ENCODE data around the gene XPR1.

DNA sequence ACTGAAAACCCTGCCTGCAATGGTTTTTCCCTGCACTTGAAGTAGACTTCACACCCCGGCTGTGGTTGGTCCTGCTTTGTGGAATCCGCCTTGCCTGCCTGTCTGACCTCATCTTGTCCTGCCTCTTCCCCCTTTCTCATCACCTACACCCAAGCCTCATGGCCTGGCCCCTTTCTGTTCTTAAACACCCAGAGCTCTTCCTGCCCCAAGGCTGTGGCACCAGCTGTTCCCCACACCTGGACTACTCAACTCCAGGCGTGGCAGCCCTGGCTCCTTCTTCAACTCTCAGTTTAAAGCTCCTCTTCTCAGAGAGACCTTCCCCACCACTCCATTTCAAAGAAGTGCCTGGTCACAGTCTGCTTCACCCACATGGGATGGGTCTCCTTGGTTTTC is 307.9 kb downstream of the XPR1 start:
- TF ChIP-seq POLR2AphosphoS5 (IDR thresholded peaks at IDR 0.05) = no peak
- TF ChIP-seq POLR2A (IDR thresholded peaks at IDR 0.05; ENCODE audit: low read depth) = no peak
- TF ChIP-seq, protein P1, sequence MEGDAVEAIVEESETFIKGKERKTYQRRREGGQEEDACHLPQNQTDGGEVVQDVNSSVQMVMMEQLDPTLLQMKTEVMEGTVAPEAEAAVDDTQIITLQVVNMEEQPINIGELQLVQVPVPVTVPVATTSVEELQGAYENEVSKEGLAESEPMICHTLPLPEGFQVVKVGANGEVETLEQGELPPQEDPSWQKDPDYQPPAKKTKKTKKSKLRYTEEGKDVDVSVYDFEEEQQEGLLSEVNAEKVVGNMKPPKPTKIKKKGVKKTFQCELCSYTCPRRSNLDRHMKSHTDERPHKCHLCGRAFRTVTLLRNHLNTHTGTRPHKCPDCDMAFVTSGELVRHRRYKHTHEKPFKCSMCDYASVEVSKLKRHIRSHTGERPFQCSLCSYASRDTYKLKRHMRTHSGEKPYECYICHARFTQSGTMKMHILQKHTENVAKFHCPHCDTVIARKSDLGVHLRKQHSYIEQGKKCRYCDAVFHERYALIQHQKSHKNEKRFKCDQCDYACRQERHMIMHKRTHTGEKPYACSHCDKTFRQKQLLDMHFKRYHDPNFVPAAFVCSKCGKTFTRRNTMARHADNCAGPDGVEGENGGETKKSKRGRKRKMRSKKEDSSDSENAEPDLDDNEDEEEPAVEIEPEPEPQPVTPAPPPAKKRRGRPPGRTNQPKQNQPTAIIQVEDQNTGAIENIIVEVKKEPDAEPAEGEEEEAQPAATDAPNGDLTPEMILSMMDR (IDR thresholded peaks at IDR 0.05) = no peak

Data from esophagus muscularis mucosa (tissue), 3 donors.